B cell (primary cell): Measurements from ENCODE around the gene OGG1. TPM values are rescaled to one million over a fixed set of nuclear protein-coding genes. Genes with fewer than 3 reads are reported as not detected.

Source experiments
- ATAC-seq: fragments of 200-7000 bp; cut with Tn5 transposase; one replicate; pipeline ENCODE4 v1.10.0; 2021; ENCODE audit warnings: low read depth, mild to moderate bottlenecking, moderate number of reproducible peaks, moderate library complexity
- CTCF ChIA-PET: fragments of 350-600 bp; sonication (Branson Sonifier 250); formaldehyde crosslinking; loops from one replicate; lab custom pipeline; 2021; ENCODE audit warnings: antibody characterized with exemption, inconsistent platforms; lab: Charles Lee
- POLR2A ChIA-PET: fragments of 350-600 bp; sonication (Branson Sonifier 250); formaldehyde crosslinking; loops from one replicate; lab custom pipeline; 2021; ENCODE audit warnings: antibody characterized with exemption; lab: Charles Lee
- DNase-seq: peaks from one replicate; pipeline ENCODE4 v3.0.0; 2013
- H2AFZ ChIP-seq: 2 replicates; pipeline ENCODE4 v1.6.1; 2012; ENCODE audit warnings: mild to moderate bottlenecking, low read depth, low read length; ENCODE audit not compliant: insufficient read depth, poor library complexity, severe bottlenecking
- H3K27ac ChIP-seq, 2 donors: 1 replicate in 1 of 2; 2 replicates in 1 of 2; pipeline ENCODE4 v1.5.1; 2012 to 2013; ENCODE audit warnings: low read length in 2 of 2, mild to moderate bottlenecking in 2 of 2, moderate library complexity in 1 of 2
- H3K27me3 ChIP-seq, 4 experiments: fragments of 200-600 bp in 1 of 4; sonication (generic) in 1 of 4; replicated peaks in 1 of 4; 1 replicate in 2 of 4; 2 replicates in 2 of 4; pipeline versions ENCODE4 v1.6.1 to v1.7.0; 2013 to 2016; ENCODE audit warnings: low read length in 3 of 4, mild to moderate bottlenecking in 2 of 4, mixed read lengths in 1 of 4, moderate library complexity in 1 of 4; ENCODE audit not compliant: insufficient read depth in 4 of 4, control insufficient read depth in 3 of 4; ENCODE audit errors: control extremely low read depth in 1 of 4
- H3K36me3 ChIP-seq, 2 experiments: replicated peaks in 1 of 2; 1 replicate in 1 of 2; 2 replicates in 1 of 2; pipeline versions ENCODE4 v1.6.1 to v1.7.1; 2013; ENCODE audit warnings: low read length in 1 of 2; ENCODE audit not compliant: insufficient read depth in 2 of 2, control insufficient read depth in 1 of 2; ENCODE audit errors: control extremely low read depth in 1 of 2, extremely low read depth in 1 of 2
- H3K4me1 ChIP-seq, 2 donors: fragments of 200-600 bp in 1 of 2; sonication (generic) in 1 of 2; 1 replicate in 1 of 2; 2 replicates in 1 of 2; pipeline versions ENCODE4 v1.5.1 to v1.6.1; 2013 to 2017; ENCODE audit warnings: low read length in 2 of 2; ENCODE audit not compliant: control insufficient read depth in 2 of 2, insufficient read depth in 2 of 2
- H3K4me2 ChIP-seq: replicated peaks from 2 replicates; pipeline ENCODE3; 2012; ENCODE audit warnings: mild to moderate bottlenecking, low read depth, low read length; ENCODE audit not compliant: poor library complexity, severe bottlenecking
- H3K4me3 ChIP-seq, 5 experiments: fragments of 200-600 bp in 1 of 5; sonication (generic) in 1 of 5; 1 replicate in 3 of 5; 2 replicates in 2 of 5; pipeline versions ENCODE4 v1.5.1 to v1.7.0; 2011 to 2016; ENCODE audit warnings: low read length in 4 of 5, mild to moderate bottlenecking in 4 of 5, low read depth in 2 of 5, control low read depth in 1 of 5, moderate library complexity in 1 of 5; ENCODE audit not compliant: insufficient read depth in 1 of 5; ENCODE audit errors: control extremely low read depth in 1 of 5, extremely low read depth in 1 of 5
- H3K79me2 ChIP-seq: fragments of 200-600 bp; sonication (generic); one replicate; pipeline ENCODE4 v1.6.0; 2016; ENCODE audit warnings: low read length; ENCODE audit not compliant: control insufficient read depth, insufficient read depth
- H3K9ac ChIP-seq: fragments of 200-600 bp; sonication (generic); 2 replicates; pipeline ENCODE4 v1.6.1; 2017; ENCODE audit warnings: mild to moderate bottlenecking, low read length, moderate library complexity
- H3K9me3 ChIP-seq, 3 donors: one replicate each; pipeline versions ENCODE4 v1.6.1 to v1.7.1; 2013; ENCODE audit warnings: low read length in 2 of 3; ENCODE audit not compliant: control insufficient read depth in 2 of 3, insufficient read depth in 1 of 3; ENCODE audit errors: control extremely low read depth in 1 of 3
- H4K20me1 ChIP-seq: 2 replicates; pipeline ENCODE4 v1.6.0; 2012; ENCODE audit warnings: mild to moderate bottlenecking, low read length; ENCODE audit not compliant: insufficient read depth, control insufficient read depth, poor library complexity, severe bottlenecking
- H3K27ac Mint-ChIP-seq: one replicate; pipeline ENCODE4 v1.8.0; 2021; ENCODE audit warnings: mixed read lengths
- H3K27me3 Mint-ChIP-seq: one replicate; pipeline ENCODE4 v1.8.0; 2021; ENCODE audit warnings: mixed read lengths
- H3K4me1 Mint-ChIP-seq: one replicate; pipeline ENCODE4 v1.8.0; 2021; ENCODE audit warnings: mixed read lengths
- H3K4me3 Mint-ChIP-seq: one replicate; pipeline ENCODE4 v1.8.0; 2021; ENCODE audit warnings: mixed read lengths
- H3K9me3 Mint-ChIP-seq: one replicate; pipeline ENCODE4 v1.8.0; 2022; ENCODE audit warnings: mixed read lengths; ENCODE audit not compliant: insufficient read depth
- CTCF ChIP-seq: fragments of 200-600 bp; IDR thresholded peaks from one replicate; pipeline ENCODE4 v1.8.0; 2022; ENCODE audit warnings: antibody characterized with exemption, mild to moderate bottlenecking
- EZH2 ChIP-seq: IDR thresholded peaks from 2 replicates; pipeline ENCODE4 v1.6.1; 2012; ENCODE audit warnings: borderline replicate concordance, low read depth, mild to moderate bottlenecking, moderate library complexity, low read length; ENCODE audit not compliant: insufficient read depth, poor library complexity, severe bottlenecking
- WGBS: methylation state at CpG from one replicate; pipeline ENCODE4 v1.1.5; 2013; ENCODE audit warnings: missing lambda C conversion rate; ENCODE audit not compliant: insufficient coverage; 5-methylcytosine and 5-hydroxymethylcytosine counted together
- intact Hi-C: fragments of 100-400 bp; cut with micrococcal nuclease; formaldehyde crosslinking; loops from one replicate; pipeline ENCODE4 v1.10.0; 2022
- polyA plus RNA-seq: library from polyadenylated mRNA; depleted of rRNA; stranded (reverse); fragments of >200 nt; gene quantifications from 2 replicates; pipeline ENCODE4 v1.2.3, GENCODE V29; 2012
- total RNA-seq, 2 donors: library from RNA; stranded (reverse); fragments of 120-200 nt in 1 of 2; gene quantifications; 1 replicate in 1 of 2; 2 replicates in 1 of 2; pipeline versions ENCODE4 v1.2.3 to v1.2.4, GENCODE V29; 2013 to 2022

The OGG1 gene
- total and polyA plus RNA-seq, 2 donors (not counting 1 experiment from before 2014, with no cell fraction given), result 45.6 to 81.6 TPM

GRCh38 chr3:9716801-9717555 is 32.8 kb upstream of the OGG1 start:
- Mint-ChIP-seq H3K4me3 (no peak overlapping the region), H3K9me3 (no peaks in the 10 kb centered on the region), H3K4me1 (peaks cover 16% of the 10 kb centered on the region), H3K27ac (no peak overlapping the region), H3K27me3 (peaks cover 22% of the 10 kb centered on the region)
- Histone ChIP-seq H3K4me2 (no peak overlapping the region), H3K36me3 (no peaks in the 10 kb centered on the region), H3K4me3 (no peak overlapping the region), H3K79me2 (no peaks in the 10 kb centered on the region), H3K4me1 (peaks cover 10 to 13% of the 10 kb centered on the region in 2 donors), H4K20me1 (no peaks in the 10 kb centered on the region), H3K27ac (no peak overlapping the region), H3K9me3 (no peaks in the 10 kb centered on the region), H3K27me3 (peaks cover 0 to 4% (median 2%) of the 10 kb centered on the region in 4 experiments), H3K9ac (no peak overlapping the region), H2AFZ (no peak overlapping the region)
- 86% methylated on average over 1 of the region's 5 CpGs for WGBS
- TF ChIP-seq EZH2, result no peak
- TF ChIP-seq CTCF, result no peak
- CTCF ChIA-PET, result interaction anchor here (1.0 to 2.6 kb wide), 4 partner anchors 9 to 173 kb away, joined by 3 to 11 read pairs (median 3); no protein-coding TSS in a partner anchor
- intact Hi-C loops, result no loop called here
- POLR2A ChIA-PET, result no interaction called here
- DNase-seq (no peak), ATAC-seq (no peak)

GRCh38 chr3:9717563-9717962 is 32.2 kb upstream of the OGG1 start:
- Histone ChIP-seq H3K4me1 (peaks cover 10 to 13% of the 10 kb centered on the region in 2 donors), H3K27ac (no peak overlapping the region), H3K9me3 (no peaks in the 10 kb centered on the region), H3K36me3 (no peaks in the 10 kb centered on the region), H2AFZ (no peak overlapping the region), H3K4me3 (no peak overlapping the region), H3K9ac (no peak overlapping the region), H3K79me2 (no peaks in the 10 kb centered on the region), H4K20me1 (no peaks in the 10 kb centered on the region), H3K27me3 (peaks cover 0 to 4% (median 2%) of the 10 kb centered on the region in 4 experiments), H3K4me2 (no peak overlapping the region)
- ATAC-seq, result no peak
- ChIA-PET CTCF (interaction anchor here (1.0 to 2.6 kb wide), 3 partner anchors 10 to 16 kb away, joined by 3 to 11 read pairs (median 3); no protein-coding TSS in a partner anchor), POLR2A (no interaction called here)
- peaks cover 19% of the 10 kb centered on the region for H3K27me3 Mint-ChIP-seq
- H3K4me1 Mint-ChIP-seq, result peaks cover 20% of the 10 kb centered on the region
- WGBS, result 100% methylated on average over 1 of the region's 1 CpG
- no peak for TF ChIP-seq EZH2
- TF ChIP-seq CTCF, result no peak
- H3K9me3 Mint-ChIP-seq, result no peaks in the 10 kb centered on the region
- no peak overlapping the region for H3K4me3 Mint-ChIP-seq
- intact Hi-C loops, result no loop called here
- no peak for DNase-seq
- H3K27ac Mint-ChIP-seq, result no peak overlapping the region
